Measurements from ENCODE around the gene FRMD4A. TPM values are rescaled to one million over a fixed set of nuclear protein-coding genes. Genes with fewer than 3 reads are reported as not detected.

The FRMD4A gene
- total and polyA plus RNA-seq, 10 of the 15 experiments (the other 5 are each of a cell fraction or from before 2014, with no cell fraction given): 17.8 to 75.2 (median 39.1) TPM

DNA sequence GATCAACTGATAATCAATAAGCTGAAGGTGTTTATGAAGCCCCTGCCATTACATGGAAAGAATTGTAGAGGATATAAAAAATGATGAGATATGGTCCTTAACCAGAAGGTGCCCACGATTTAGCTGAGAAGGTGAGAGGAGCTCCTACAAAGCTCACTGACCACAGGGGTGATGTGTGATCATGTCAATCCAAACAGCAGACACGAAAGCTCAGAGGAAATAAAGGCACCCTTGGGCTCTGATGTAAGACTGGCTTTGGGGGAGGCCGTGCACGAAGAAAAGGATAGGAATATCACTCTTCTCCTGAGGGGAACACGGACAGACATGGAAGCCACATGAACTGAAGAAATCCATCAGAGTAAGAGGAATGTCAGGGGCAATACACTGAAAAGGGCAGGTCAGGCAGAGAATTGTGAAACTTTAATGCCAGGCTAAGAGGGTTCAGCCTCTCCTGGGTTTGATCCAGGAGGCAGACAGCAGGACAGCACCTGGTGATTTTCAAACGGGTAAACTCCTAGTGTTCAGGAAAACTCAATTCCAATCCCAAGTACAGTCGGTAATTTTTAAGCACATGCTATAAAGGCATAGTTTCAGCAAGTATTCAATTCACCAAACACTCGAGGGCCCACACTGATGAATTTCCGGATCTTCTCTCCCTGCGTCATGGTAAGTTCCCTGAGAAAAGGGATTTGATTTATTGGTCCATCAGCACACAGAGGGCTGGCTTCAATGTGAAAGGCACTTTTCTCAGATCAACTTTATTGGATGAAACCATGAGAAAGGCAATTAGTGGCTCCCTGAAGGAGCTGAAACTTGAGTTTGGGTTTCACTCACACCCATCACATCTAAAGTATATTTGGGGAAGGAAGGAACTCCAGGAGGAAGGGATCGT is 580.2 kb downstream of the FRMD4A start (continued):
- TF ChIP-seq, protein P1, sequence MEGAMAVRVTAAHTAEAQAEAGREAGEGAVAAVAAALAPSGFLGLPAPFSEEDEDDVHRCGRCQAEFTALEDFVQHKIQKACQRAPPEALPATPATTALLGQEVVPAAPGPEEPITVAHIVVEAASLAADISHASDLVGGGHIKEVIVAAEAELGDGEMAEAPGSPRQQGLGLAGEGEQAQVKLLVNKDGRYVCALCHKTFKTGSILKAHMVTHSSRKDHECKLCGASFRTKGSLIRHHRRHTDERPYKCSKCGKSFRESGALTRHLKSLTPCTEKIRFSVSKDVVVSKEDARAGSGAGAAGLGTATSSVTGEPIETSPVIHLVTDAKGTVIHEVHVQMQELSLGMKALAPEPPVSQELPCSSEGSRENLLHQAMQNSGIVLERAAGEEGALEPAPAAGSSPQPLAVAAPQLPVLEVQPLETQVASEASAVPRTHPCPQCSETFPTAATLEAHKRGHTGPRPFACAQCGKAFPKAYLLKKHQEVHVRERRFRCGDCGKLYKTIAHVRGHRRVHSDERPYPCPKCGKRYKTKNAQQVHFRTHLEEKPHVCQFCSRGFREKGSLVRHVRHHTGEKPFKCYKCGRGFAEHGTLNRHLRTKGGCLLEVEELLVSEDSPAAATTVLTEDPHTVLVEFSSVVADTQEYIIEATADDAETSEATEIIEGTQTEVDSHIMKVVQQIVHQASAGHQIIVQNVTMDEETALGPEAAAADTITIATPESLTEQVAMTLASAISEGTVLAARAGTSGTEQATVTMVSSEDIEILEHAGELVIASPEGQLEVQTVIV (IDR thresholded peaks at IDR 0.05; ENCODE audit: borderline replicate concordance, partially characterized antibody): no peak
- TF ChIP-seq KAT2A (conservative IDR thresholded peaks at IDR 0.05; ENCODE audit: control insufficient read depth, low read depth, low read length): no peak
- no peak for TF ChIP-seq ZSCAN29 (IDR thresholded peaks at IDR 0.05)
- 0 out of 2 replicates have a peak, but pooled peaks have one; percentile 67 for TF ChIP-seq IKZF1 (conservative IDR thresholded peaks at IDR 0.05)
- TF ChIP-seq BCL11A (IDR thresholded peaks at IDR 0.05; ENCODE audit: low read depth, low read length): peak; percentile 24; the same call in 1 of the 2 replicates
- TF ChIP-seq NFYB (IDR thresholded peaks at IDR 0.05; ENCODE audit: insufficient read depth, low read depth, low read length): no peak
- peak in 1 of 2 experiments; percentile 4; a peak in 1 of 4 replicates for TF ChIP-seq BHLHE40 (IDR thresholded peaks at IDR 0.05; ENCODE audit: borderline replicate concordance in 1 of 2, low read depth in 2 of 2, low read length in 1 of 2)
- peak in 1 of 2 experiments; percentile 20; a peak in 2 of 4 replicates for TF ChIP-seq EP300 (IDR thresholded peaks at IDR 0.05; ENCODE audit: borderline replicate concordance in 1 of 2, control insufficient read depth in 1 of 2, low read depth in 2 of 2, low read length in 2 of 2)
- TF ChIP-seq YY1 (IDR thresholded peaks at IDR 0.05; ENCODE audit: low read depth, low read length): no peak
- TF ChIP-seq BRCA1 (IDR thresholded peaks at IDR 0.05; ENCODE audit: low read depth, low read length): no peak

Data from GM12878 (cell line).